Prostate gland (tissue), 2 donors: ENCODE results near the gene WFS1. TPM values are rescaled to one million over a fixed set of nuclear protein-coding genes. Genes with fewer than 3 reads are reported as not detected.

Source experiments
- DNase-seq: peaks from one replicate; pipeline ENCODE4 v3.0.0-alpha.2; 2019; ENCODE audit warnings: low spot score
- H3K27ac ChIP-seq, 2 donors: fragments of 200-600 bp; sonication (generic); 2 replicates each; pipeline ENCODE4 v1.5.1; 2017 to 2019
- H3K27me3 ChIP-seq: fragments of 200-600 bp; sonication (generic); replicated peaks from 2 replicates; pipeline ENCODE4 v1.5.1; 2019; ENCODE audit not compliant: insufficient read depth
- H3K36me3 ChIP-seq, 2 donors: fragments of 200-600 bp; sonication (generic); 1 replicate in 1 of 2; 2 replicates in 1 of 2; pipeline versions ENCODE4 v1.5.1 to v1.8.1; 2017 to 2019
- H3K4me1 ChIP-seq: fragments of 200-600 bp; sonication (generic); replicated peaks from 2 replicates; pipeline ENCODE4 v1.5.1; 2019
- H3K4me3 ChIP-seq, 2 donors: fragments of 200-600 bp; sonication (generic); 2 replicates each; pipeline ENCODE4 v1.5.1; 2017 to 2019
- H3K9me3 ChIP-seq: fragments of 200-600 bp; sonication (generic); 2 replicates; pipeline ENCODE4 v1.5.1; 2017
- POLR2A ChIP-seq: fragments of 450-650 bp; IDR thresholded peaks from one replicate; pipeline ENCODE4 v1.6.1; 2016; ENCODE audit warnings: antibody characterized with exemption, mild to moderate bottlenecking
- POLR2AphosphoS5 ChIP-seq: sonication (generic); formaldehyde crosslinking; IDR thresholded peaks from one replicate; pipeline ENCODE4 v1.6.1; 2017; ENCODE audit warnings: antibody characterized with exemption
- WGBS: methylation state at CpG from one replicate; pipeline ENCODE4 v1.1.5; 2018; 5-methylcytosine and 5-hydroxymethylcytosine counted together
- intact Hi-C: fragments of 100-400 bp; cut with DNase I; formaldehyde crosslinking; loops from one replicate; pipeline ENCODE4 v1.14.2; 2022
- total RNA-seq, 2 donors: library from RNA; depleted of rRNA; stranded (reverse); fragments of >200 nt; gene quantifications; one replicate each; pipeline ENCODE4 v1.1.0, GENCODE V29; 2016
- TF ChIP-seq, protein P1 (sequence below), 4 experiments: fragments of 200-600 bp in 2 of 4; fragments of 450-650 bp in 2 of 4; sonication (generic) in 2 of 4; IDR thresholded peaks; 1 replicate in 3 of 4; 2 replicates in 1 of 4; pipeline ENCODE4 v1.5.1; 2016 to 2019; ENCODE audit warnings: antibody characterized with exemption in 4 of 4, mild to moderate bottlenecking in 2 of 4, moderate library complexity in 2 of 4

The WFS1 gene
- total RNA-seq, 2 donors from 2014 or later, result 53.4 to 169 TPM

DNA sequence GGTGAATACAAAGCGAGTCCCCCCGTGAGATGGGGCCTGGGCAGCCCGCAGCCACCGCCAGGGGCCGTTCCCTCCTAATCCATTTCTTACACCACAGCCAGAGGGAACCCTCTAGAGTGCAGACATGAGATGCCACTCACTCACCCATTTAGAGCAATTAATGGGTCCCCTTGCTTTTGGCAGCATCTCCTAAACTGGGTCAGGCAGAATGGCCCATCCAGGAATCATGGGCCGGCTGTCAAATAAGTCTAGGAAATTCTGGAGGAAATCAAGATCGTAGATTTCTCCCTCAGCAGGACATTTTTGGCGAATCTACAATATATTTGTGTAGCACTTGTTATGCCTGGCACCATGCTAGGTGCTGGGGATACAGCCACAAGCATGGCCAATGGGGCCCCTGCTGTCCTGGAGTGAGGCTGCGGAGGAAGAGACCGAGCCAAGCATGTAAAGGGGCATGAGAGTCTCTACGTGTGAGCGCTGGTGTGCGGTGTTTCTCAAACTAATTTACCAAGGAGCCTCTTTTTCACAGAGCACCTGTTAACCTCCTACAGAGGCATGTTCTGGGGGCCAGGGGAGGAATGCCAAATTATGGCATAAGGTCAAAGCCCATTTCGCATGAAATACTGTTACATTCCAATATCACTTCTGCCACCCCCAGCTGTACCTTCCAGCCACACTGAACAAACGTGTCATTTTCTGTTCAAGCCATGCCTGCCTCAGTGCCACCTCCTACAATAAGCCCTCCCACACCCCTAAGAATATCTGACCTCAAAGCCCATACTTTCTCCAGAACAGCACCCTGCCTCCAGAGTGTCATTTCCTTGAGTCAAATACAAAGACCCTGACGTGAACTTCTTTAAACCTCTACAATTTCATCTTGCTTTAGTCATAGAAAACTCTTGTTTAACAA is 41.2 kb upstream of the WFS1 start:
- H3K36me3 ChIP-seq, result no peaks in the 10 kb centered on the region
- 79% methylated on average over 16 of the region's 16 CpGs for WGBS
- H3K27ac ChIP-seq, result no peak overlapping the region
- no peaks in the 10 kb centered on the region for H3K27me3 ChIP-seq
- H3K9me3 ChIP-seq, result no peaks in the 10 kb centered on the region
- no peaks in the 10 kb centered on the region for H3K4me1 ChIP-seq
- no peak overlapping the region for H3K4me3 ChIP-seq
- no peak for DNase-seq
- intact Hi-C loops, result no loop called here
- TF ChIP-seq, protein P1, sequence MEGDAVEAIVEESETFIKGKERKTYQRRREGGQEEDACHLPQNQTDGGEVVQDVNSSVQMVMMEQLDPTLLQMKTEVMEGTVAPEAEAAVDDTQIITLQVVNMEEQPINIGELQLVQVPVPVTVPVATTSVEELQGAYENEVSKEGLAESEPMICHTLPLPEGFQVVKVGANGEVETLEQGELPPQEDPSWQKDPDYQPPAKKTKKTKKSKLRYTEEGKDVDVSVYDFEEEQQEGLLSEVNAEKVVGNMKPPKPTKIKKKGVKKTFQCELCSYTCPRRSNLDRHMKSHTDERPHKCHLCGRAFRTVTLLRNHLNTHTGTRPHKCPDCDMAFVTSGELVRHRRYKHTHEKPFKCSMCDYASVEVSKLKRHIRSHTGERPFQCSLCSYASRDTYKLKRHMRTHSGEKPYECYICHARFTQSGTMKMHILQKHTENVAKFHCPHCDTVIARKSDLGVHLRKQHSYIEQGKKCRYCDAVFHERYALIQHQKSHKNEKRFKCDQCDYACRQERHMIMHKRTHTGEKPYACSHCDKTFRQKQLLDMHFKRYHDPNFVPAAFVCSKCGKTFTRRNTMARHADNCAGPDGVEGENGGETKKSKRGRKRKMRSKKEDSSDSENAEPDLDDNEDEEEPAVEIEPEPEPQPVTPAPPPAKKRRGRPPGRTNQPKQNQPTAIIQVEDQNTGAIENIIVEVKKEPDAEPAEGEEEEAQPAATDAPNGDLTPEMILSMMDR (IDR thresholded peaks at IDR 0.05), result no peak
- TF ChIP-seq POLR2A, result no peak
- TF ChIP-seq POLR2AphosphoS5, result no peak

DNA sequence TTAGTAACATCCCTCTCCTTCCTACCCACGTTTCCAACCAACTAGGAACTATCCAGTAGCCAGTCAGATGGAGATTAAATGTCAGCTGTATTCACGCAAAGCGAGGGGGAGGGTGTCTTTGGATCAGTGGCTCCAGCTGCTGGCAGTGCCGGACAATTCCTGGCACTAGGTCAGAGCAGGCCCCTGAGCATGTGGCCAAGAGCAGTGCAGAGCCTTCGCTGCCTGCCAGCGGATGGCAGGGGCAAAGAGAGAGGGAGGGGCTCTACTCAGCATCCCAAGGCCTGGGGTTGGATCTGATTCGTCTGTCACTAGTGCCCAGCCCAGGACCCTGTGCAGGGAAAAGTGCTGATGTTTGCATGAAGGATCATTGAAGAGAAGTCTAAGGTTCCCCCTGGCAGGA is 40.6 kb upstream of the WFS1 start:
- Histone ChIP-seq H3K27me3 (no peaks in the 10 kb centered on the region), H3K4me1 (no peaks in the 10 kb centered on the region), H3K36me3 (no peaks in the 10 kb centered on the region), H3K4me3 (no peak overlapping the region), H3K27ac (no peak overlapping the region), H3K9me3 (no peaks in the 10 kb centered on the region)
- no peak for TF ChIP-seq POLR2AphosphoS5
- TF ChIP-seq, protein P1 (IDR thresholded peaks at IDR 0.05), result no peak
- TF ChIP-seq POLR2A, result no peak
- DNase-seq, result no peak
- intact Hi-C loops, result no loop called here
- 34% methylated on average over 7 of the region's 7 CpGs for WGBS

DNA sequence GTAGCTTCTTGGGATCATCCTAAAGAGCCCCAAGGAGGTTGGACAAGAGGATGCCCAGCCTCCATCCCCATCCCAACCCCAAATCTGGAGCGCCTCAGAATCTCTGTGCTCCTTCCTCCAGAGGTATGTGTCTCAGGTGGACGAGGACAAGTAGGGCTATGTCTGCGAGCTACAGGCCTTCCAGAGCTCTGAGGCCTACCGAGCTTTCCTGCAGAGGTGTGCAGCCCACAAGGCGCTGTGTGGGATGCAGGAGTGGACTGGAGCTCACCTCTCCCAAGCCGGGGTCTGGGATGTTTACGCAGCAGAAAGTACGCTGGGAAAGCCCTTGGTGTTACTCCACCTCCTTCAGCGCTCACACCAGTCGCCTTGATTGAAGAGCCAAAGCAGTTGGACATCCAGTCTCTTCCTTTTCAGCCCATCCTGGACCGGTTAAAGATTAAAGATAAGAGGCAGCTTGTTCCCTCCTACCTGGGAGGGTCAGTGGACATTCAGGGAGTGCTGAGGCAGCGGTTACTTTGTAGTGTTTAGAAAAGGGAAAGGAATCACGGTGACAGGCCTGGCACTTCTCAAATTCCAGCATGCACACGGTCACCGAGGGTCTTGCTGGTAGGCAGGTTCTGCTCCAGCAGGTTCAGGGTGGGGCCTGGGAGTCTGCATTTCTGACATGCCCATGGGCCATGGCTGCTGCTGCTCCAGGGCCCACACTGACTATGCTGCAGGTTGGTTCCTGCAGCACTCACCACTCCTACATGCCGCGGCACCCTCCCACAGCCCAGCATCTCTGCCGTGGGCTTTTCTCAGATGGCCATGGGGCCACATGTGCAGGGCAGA is 39.8 kb upstream of the WFS1 start:
- TF ChIP-seq POLR2A, result no peak
- no peak for TF ChIP-seq POLR2AphosphoS5
- TF ChIP-seq, protein P1 (IDR thresholded peaks at IDR 0.05), result no peak
- no peaks in the 10 kb centered on the region for H3K9me3 ChIP-seq
- no peak overlapping the region for H3K27ac ChIP-seq
- no peaks in the 10 kb centered on the region for H3K36me3 ChIP-seq
- no peaks in the 10 kb centered on the region for H3K27me3 ChIP-seq
- no peak overlapping the region for H3K4me3 ChIP-seq
- intact Hi-C loops, result no loop called here
- no peak for DNase-seq
- no peaks in the 10 kb centered on the region for H3K4me1 ChIP-seq
- 65% methylated on average over 17 of the region's 18 CpGs for WGBS

DNA sequence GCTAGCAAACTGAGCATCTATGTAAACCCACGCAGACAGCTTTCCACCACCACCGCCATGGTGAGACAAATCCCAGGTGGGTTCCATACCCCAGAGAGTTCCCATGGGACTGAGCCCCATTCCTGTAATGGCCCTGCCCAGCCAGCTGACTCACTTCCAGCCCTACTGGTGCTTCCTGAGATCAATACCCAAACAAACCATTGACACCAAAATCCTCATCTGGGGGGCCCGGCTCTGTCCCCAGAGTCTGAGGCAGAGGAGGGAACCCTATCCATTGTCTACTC is 39.2 kb upstream of the WFS1 start:
- no peaks in the 10 kb centered on the region for H3K27me3 ChIP-seq
- WGBS, result 61% methylated on average over 3 of the region's 3 CpGs
- TF ChIP-seq POLR2A (no peak), POLR2AphosphoS5 (no peak)
- TF ChIP-seq, protein P1 (IDR thresholded peaks at IDR 0.05), result no peak
- DNase-seq, result no peak
- no peak overlapping the region for H3K4me3 ChIP-seq
- H3K27ac ChIP-seq, result no peak overlapping the region
- intact Hi-C loops, result no loop called here
- H3K9me3 ChIP-seq, result no peaks in the 10 kb centered on the region
- H3K4me1 ChIP-seq, result no peaks in the 10 kb centered on the region
- no peaks in the 10 kb centered on the region for H3K36me3 ChIP-seq
